SJCRH30 (cell line): ENCODE results near the gene LRIG1. TPM values are rescaled to one million over a fixed set of nuclear protein-coding genes. Genes with fewer than 3 reads are reported as not detected.

Experiments
- DNase-seq, 2 experiments: peaks; one replicate each; pipeline ENCODE4 v3.0.0-alpha.2; 2015 to 2020
- H3K27ac ChIP-seq: fragments of 250-450 bp; sonication (Bioruptor Pico); 2 replicates; pipeline ENCODE4 v1.5.1; 2020; ENCODE audit warnings: mild to moderate bottlenecking, moderate library complexity
- H3K27me3 ChIP-seq: fragments of 250-450 bp; sonication (Bioruptor Pico); 2 replicates; pipeline ENCODE4 v1.5.1; 2020; ENCODE audit warnings: mild to moderate bottlenecking, moderate library complexity
- H3K36me3 ChIP-seq: fragments of 250-450 bp; sonication (Bioruptor Pico); 2 replicates; pipeline ENCODE4 v1.5.1; 2020; ENCODE audit warnings: mild to moderate bottlenecking, moderate library complexity
- H3K4me1 ChIP-seq: fragments of 250-450 bp; sonication (Bioruptor Pico); 2 replicates; pipeline ENCODE4 v1.5.1; 2020; ENCODE audit warnings: mild to moderate bottlenecking, moderate library complexity
- H3K4me3 ChIP-seq: fragments of 250-450 bp; sonication (Bioruptor Pico); 2 replicates; pipeline ENCODE4 v1.5.1; 2020; ENCODE audit warnings: mild to moderate bottlenecking, moderate library complexity
- H3K9me3 ChIP-seq: fragments of 250-450 bp; sonication (Bioruptor Pico); replicated peaks from 2 replicates; pipeline ENCODE4 v1.5.1; 2020; ENCODE audit warnings: mild to moderate bottlenecking, moderate library complexity
- total RNA-seq: library from RNA; depleted of rRNA; stranded (reverse); fragments of >200 nt; shearing (Covaris generic); gene quantifications from 2 replicates; pipeline ENCODE4 v1.2.3, GENCODE V29; 2014

LRIG1 gene
- total RNA-seq, 1 experiment from 2014 or later = 16.9 TPM

DNA sequence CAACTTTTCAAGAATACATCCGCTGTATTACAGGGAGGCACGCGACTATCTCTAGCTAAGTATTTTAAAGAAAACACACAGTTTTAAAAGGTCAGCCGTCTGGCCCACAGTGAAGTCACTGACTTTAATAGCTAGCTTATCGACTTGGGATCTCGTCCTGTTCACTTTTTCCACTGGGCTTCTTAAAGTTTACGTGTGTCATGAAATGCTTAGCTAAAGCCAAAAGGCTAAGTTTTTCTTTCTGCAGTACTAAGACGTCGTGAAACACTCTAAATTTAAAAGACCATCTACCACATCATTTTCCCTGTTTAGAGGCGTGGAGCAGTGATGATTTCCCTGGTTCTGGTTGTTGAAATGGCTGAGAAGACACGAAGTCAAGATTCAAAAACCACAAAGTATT lies 27.1 kb downstream of the LRIG1 start:
- H3K27ac ChIP-seq = no peak overlapping the region
- DNase-seq = no peak
- peaks cover 3% of the 10 kb centered on the region for H3K4me1 ChIP-seq
- H3K9me3 ChIP-seq = no peaks in the 10 kb centered on the region
- H3K36me3 ChIP-seq = no peaks in the 10 kb centered on the region
- H3K27me3 ChIP-seq = no peaks in the 10 kb centered on the region
- H3K4me3 ChIP-seq = no peak overlapping the region

DNA sequence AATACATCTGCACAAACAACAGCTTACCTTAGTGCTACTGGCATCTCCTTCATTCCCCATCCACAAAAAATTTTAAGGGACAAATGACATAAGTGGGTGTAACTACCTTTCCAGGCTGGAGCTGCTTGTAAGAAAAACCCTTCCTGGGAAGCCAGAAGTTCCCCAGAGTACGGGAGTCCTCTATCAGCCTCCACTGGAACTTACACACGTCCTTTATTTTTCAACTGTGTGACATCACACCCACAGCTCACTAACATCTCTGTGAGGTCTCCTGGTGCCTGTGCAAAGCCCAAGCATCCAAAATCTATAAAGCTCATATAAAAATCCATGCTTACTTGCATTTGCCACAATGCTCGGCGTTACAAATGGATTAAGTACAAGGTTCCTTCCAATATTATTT lies 27.6 kb downstream of the LRIG1 start:
- DNase-seq = no peak
- Histone ChIP-seq H3K9me3 (no peaks in the 10 kb centered on the region), H3K4me3 (no peak overlapping the region), H3K27ac (no peak overlapping the region), H3K4me1 (peaks cover 7% of the 10 kb centered on the region), H3K27me3 (no peaks in the 10 kb centered on the region), H3K36me3 (no peaks in the 10 kb centered on the region)

DNA sequence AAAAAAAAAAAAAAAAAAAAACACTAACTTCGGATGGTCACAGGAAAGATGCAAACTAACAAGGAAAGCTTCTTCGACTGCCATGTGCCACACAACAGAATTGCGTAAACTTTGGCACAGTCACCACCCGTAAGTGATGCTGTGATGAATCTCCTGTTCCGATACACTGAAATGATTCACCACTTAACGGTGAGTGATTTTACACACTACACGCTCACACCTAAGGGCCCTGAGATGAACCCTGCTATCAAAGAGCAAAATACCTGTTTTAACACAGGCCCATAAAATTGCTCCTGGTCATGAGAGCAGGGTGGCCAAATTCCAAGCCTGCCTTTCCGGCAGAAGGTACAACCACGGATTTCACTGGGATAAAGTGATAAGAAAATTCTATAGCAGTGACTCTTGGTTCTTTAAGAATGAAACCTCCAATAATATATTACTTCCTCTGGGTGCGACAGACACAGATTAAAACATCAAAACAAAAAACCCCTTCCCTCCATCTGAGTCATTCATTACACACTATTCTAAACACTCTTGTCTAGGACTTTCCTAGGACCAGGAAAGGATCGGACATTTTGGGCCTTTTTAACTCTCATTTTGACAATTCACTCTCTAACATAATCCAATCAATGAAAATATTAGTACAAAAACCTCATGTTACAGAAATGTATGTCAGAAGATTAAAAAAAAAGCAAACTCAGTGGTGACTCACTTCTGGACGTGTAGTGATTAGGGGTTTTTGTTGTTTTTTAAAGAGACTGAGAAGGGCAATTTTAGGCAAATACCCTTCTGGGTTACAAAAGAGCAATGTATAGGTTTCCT lies 28.3 kb downstream of the LRIG1 start:
- H3K27ac ChIP-seq = no peak overlapping the region
- H3K4me3 ChIP-seq = no peak overlapping the region

DNA sequence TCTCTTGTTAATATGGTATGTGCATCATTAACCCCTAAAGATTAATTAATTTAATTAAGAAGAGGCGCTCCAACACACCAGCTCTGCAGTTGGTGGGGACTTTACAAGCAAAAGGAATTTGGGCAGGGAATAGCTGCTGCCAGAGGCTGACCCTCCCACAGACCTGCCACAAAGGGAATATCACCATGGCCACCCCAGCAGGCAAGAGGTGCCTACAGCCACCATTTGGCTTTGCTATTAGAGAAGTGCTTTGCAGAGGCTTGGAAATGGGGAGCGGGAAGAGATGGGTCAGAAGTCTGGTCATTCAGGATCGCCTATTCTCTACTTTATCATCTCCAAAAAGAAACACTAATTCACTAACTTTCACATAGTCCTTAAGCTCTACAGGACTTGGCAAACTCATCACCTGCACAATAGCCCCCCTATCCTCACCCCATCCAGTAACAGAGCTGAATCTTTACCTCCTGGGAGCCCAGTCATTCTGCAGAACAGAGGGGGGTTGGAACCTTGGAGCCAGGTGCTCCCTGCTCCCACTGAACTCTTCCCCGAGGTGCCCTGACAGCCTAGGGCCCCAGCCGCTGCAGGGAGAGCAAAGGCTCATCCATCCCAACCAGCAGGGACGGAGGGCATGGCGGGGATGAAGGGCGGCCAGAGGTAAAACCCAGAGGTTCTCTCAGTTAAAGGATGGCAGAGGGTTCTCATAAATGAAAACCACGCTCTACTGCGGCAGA lies 29.7 kb downstream of the LRIG1 start:
- DNase-seq = no peak
- H3K36me3 ChIP-seq = no peaks in the 10 kb centered on the region
- peaks cover 10% of the 10 kb centered on the region for H3K4me1 ChIP-seq
- no peaks in the 10 kb centered on the region for H3K27me3 ChIP-seq
- H3K27ac ChIP-seq = no peak overlapping the region
- H3K9me3 ChIP-seq = no peaks in the 10 kb centered on the region
- no peak overlapping the region for H3K4me3 ChIP-seq

More for the DNA sequence above, 28.3 kb downstream of the LRIG1 start:
- peaks cover 10% of the 10 kb centered on the region for H3K4me1 ChIP-seq
- no peaks in the 10 kb centered on the region for H3K27me3 ChIP-seq
- no peak for DNase-seq
- H3K9me3 ChIP-seq = no peaks in the 10 kb centered on the region
- H3K36me3 ChIP-seq = no peaks in the 10 kb centered on the region

DNA sequence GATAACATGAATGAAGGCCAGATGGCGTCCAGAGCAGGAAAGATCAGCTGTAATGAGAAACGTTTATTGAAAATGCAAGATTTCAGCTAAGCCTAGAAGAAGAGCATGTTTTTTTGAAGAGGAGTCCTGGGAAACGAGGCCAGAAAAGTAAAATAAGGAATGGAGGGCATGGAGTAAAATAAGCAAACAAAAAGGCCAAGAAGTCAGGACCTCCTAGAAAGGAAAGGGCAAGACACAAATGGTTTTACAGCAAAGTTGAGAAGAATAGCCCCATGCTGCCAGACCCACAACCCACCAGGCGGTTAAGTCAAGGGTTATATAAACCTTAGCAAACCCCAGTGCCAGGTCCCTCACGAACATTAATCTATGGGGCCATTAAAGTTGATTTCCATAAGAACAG lies 30.5 kb downstream of the LRIG1 start:
- no peak for DNase-seq
- Histone ChIP-seq H3K4me1 (peaks cover 10% of the 10 kb centered on the region), H3K9me3 (no peaks in the 10 kb centered on the region), H3K36me3 (no peaks in the 10 kb centered on the region), H3K27ac (no peak overlapping the region), H3K27me3 (no peaks in the 10 kb centered on the region), H3K4me3 (no peak overlapping the region)

DNA sequence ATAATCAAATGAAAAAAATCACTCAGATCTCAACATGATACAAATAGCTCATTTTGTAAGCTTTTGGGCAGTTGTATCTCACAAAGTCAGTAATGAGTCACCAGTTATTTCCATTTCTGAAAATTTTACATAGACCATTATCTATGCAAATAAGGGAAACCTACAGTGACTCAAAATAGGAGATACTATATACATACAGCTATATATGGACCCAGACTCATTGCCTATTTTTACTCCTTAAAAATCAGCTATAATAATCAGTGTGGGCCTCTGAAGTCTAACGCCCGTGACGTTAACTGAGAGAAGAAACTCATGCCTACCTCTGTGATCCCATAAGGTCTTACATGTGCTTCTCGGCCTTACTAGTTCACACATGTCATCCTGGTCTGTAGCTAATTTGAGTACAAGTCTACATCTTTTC lies 31.6 kb downstream of the LRIG1 start:
- Histone ChIP-seq H3K4me1 (peaks cover 10% of the 10 kb centered on the region), H3K9me3 (no peaks in the 10 kb centered on the region), H3K27ac (no peak overlapping the region), H3K27me3 (no peaks in the 10 kb centered on the region), H3K36me3 (no peaks in the 10 kb centered on the region), H3K4me3 (no peak overlapping the region)
- no peak for DNase-seq

DNA sequence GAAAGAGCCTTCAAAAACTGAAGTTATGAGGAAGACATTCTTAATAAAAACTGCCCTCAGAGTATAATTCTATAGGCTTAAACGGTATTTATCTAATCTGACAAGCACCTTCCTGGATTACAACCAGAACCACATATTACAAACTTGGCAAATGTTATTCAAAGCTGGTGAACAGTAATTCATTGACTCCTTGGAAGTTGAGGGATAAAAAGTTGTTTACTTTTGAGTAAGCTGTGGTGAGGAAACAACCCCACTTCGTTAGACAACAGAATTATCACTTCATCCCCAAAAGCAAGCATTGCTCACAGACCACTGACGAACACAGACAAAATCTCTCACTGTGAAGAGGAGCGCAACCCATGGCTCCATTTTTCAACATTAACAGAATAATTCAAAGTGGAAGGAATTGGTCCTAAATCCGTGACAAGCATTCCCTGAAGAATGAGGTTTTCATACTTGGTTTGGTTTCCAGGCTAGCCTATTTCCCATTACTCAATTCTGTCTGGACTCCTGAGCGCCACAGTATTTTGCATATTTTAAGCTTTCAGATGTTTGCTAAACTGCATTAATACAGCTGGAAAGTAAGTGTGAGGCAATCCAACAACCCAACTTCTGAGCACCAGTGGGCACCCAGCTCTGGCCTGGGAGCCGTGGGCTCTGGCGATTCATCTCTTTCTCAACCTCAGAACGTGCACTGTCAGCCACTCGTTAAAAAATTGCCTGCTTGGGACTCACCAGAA lies 32.7 kb downstream of the LRIG1 start:
- peak in 1 of 2 experiments; percentile 27 for DNase-seq
- Histone ChIP-seq H3K9me3 (no peaks in the 10 kb centered on the region), H3K4me1 (peaks cover 10% of the 10 kb centered on the region), H3K4me3 (no peak overlapping the region), H3K27ac (no peak overlapping the region), H3K36me3 (no peaks in the 10 kb centered on the region), H3K27me3 (no peaks in the 10 kb centered on the region)

DNA sequence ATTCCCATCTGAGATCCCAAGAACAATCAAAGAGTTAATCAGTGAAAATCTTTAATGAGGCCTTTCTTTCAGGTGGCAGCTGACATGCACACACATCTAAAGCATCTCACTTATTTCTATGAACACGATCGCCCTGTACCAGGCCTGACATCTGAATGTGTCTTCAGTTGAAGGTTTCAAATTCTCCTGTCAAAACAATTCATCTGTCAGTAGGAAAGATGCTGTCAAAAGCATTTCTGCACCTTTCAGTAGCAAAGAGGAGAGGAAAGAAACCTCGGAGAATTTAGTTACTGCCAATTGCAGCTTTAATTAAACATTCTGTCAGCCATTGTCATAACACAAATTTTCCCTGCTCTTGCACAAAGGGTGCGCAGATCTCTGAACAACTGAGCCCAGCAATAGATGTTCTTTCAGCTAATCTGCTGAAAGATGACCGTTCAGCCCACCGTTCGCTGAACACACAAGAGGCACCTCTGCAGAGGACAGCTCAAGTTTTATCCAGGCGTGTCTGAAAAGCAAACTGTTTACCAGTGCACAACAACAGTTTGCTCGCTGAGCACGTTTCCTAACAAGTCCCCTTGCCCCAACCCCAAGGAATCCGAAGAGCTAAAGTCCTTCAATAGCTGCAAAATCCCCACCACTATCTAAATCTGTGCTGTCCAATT lies 34.1 kb downstream of the LRIG1 start:
- no peak for DNase-seq
- H3K27ac ChIP-seq = no peak overlapping the region
- no peaks in the 10 kb centered on the region for H3K36me3 ChIP-seq
- no peaks in the 10 kb centered on the region for H3K9me3 ChIP-seq
- no peak overlapping the region for H3K4me3 ChIP-seq
- no peaks in the 10 kb centered on the region for H3K27me3 ChIP-seq
- H3K4me1 ChIP-seq = peaks cover 7% of the 10 kb centered on the region; the same call in 1 of the 2 replicates

DNA sequence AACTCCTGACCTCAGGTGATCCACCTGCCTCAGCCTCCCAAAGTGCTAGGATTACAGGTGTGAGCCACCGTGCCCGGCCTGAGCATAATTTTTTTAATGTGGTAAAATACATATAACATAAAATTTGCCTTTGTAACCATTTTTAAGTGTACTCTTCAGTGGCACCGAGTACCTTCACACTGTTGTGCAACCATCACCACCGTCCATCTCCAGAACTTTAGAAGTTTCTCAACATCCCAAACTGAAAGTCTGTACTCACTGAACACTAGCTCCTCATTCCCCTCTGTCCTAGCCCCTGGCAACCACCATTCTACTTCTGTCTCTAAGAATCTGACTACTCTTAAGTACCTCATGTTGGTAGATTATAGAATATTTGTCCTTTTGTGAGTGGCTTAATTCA lies 35.2 kb downstream of the LRIG1 start:
- DNase-seq = no peak
- Histone ChIP-seq H3K4me1 (peaks cover 7% of the 10 kb centered on the region; the same call in 1 of the 2 replicates), H3K36me3 (no peaks in the 10 kb centered on the region), H3K4me3 (no peak overlapping the region), H3K27me3 (no peaks in the 10 kb centered on the region), H3K27ac (no peak overlapping the region), H3K9me3 (no peaks in the 10 kb centered on the region)

DNA sequence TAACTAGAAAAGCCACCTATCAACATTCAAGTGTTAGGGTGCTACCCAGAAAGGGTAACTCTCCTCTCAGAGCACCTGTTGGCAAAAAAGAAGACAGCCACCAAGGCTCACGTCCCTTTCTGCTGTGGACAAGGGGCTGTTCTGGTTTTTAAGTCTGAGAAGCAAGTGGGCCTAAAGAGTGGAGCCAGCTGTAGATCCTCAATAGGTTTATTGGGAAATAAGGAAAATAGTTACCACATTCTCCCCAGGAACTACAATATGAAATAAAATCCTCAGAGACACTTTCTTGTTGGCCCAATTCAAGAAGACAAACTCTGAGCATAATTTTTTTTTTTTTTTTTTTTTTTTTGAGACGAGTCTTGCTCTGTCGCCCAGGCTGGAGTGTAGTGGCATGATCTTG lies 35.8 kb downstream of the LRIG1 start:
- peaks cover 7% of the 10 kb centered on the region; the same call in 1 of the 2 replicates for H3K4me1 ChIP-seq
- no peaks in the 10 kb centered on the region for H3K36me3 ChIP-seq
- H3K4me3 ChIP-seq = no peak overlapping the region
- H3K27me3 ChIP-seq = no peaks in the 10 kb centered on the region
- no peak overlapping the region for H3K27ac ChIP-seq
- H3K9me3 ChIP-seq = no peaks in the 10 kb centered on the region
- DNase-seq = no peak

DNA sequence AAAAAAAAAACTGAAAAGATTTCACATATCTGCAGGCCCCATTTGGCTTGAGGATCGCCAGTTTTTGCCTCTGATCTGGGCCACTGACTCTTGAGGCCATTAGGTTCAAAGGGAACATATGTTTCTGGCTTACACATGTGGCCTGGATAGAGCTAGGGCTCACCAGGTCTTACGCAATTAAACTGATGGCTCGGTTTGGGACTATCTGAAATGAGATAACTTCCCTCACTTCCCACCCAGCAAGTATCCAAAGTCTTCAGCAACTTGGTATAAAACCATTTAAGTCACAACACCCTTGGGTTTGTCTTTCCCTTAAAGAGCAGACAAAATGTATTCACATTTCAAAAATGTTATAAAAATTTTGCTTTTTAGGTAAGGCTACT lies 36.3 kb downstream of the LRIG1 start:
- H3K27ac ChIP-seq = no peak overlapping the region
- no peaks in the 10 kb centered on the region for H3K27me3 ChIP-seq
- H3K36me3 ChIP-seq = no peaks in the 10 kb centered on the region
- peaks cover 7% of the 10 kb centered on the region; the same call in 1 of the 2 replicates for H3K4me1 ChIP-seq
- DNase-seq = no peak
- no peak overlapping the region for H3K4me3 ChIP-seq
- no peaks in the 10 kb centered on the region for H3K9me3 ChIP-seq

DNA sequence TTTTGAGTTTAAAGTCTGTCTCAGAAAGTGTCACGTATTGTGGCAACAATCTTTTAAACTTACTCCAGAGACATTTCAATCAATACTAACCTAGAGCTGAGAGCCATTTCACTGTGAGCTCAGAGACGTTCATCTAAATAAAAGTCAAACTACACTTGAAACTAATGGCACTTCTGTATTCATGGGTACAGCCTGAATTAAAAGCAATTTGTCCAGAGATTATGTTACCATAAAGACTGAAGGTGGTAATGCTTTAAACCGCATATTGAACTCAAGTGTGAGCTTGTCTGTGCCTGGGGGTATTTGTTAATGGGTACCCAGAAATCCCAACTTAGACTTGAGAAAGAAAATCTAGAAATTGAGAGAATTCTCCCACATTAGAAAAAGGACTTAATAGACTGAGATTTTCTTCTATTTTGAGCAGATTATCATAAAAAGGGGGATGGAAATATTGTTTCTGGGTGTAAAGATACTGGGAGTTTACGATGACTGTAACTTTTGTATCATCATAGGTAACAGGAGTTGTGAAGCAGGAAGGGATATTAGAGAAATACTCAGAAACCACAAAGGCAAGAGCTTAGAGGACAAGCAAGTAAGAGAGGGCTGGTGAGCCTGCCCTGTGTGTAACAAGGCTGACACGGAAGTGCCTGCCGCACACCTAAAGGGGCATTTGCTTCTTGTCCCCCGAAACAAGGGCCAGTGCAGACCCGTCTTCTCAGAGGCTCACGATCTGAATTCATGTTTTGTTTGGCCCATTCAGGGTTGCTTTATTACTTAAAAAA lies 36.9 kb downstream of the LRIG1 start:
- Histone ChIP-seq H3K9me3 (no peaks in the 10 kb centered on the region), H3K36me3 (no peaks in the 10 kb centered on the region), H3K4me3 (no peak overlapping the region), H3K27ac (no peak overlapping the region), H3K27me3 (no peaks in the 10 kb centered on the region), H3K4me1 (peaks cover 7% of the 10 kb centered on the region; the same call in 1 of the 2 replicates)
- DNase-seq = no peak

DNA sequence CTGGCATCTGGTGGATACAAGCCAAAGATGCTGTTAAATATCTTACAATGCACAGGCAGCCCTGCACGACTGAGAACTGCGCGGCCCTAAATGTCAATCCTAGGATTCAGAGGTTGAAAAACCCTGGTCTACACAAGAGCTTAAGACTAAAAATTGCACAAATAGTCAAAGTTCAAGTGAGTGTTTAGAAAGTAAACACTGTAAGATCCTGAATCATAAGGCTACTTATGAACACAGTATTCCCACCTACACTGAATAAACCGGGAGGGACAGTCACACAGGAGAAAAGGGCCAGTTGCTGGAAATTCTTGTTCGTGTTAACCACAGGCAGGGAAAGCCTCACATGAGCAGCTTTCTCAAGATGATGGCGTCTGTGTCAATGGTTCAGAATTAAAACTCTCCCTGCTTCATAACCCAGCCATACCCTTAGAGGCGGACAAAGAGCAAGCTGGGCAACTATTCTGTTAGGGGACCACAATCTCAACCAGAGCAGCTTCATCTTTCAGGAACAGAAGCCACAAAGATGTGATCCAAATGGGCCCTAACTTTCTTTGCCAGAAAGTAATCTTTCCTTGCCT lies 37.7 kb downstream of the LRIG1 start:
- Histone ChIP-seq H3K4me1 (peaks cover 2% of the 10 kb centered on the region; the same call in 1 of the 2 replicates), H3K9me3 (no peaks in the 10 kb centered on the region), H3K27me3 (no peaks in the 10 kb centered on the region), H3K27ac (no peak overlapping the region), H3K36me3 (no peaks in the 10 kb centered on the region), H3K4me3 (no peak overlapping the region)
- no peak for DNase-seq

DNA sequence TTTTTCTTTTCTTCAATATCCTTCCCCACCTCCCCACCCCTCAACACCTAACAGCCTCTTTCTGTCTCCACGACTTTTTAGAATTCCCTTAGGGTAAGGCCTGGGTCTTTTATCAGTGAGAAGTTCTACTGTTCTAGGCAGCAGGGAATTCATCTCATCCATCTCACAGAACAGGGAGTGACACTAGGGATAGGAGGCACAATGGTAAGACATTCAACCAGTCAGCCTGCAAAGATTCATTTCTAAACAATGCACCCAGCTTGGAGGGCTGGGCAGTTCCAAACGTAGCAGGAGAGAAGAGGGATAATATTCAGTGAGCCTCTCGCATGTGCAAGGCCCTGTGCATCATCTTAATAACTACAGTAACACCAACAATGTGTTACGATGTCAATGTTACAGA lies 43.6 kb downstream of the LRIG1 start:
- H3K27ac ChIP-seq = no peak overlapping the region

More for the DNA sequence above, 43.6 kb downstream of the LRIG1 start:
- Histone ChIP-seq H3K4me1 (no peaks in the 10 kb centered on the region), H3K4me3 (no peak overlapping the region), H3K27me3 (no peaks in the 10 kb centered on the region), H3K9me3 (no peaks in the 10 kb centered on the region), H3K36me3 (no peaks in the 10 kb centered on the region)
- DNase-seq = no peak
